ENCODE data around the gene FRS3. TPM values are rescaled to one million over a fixed set of nuclear protein-coding genes. Genes with fewer than 3 reads are reported as not detected.

Gene FRS3
- total and polyA plus RNA-seq, 2 of the 8 experiments (the other 6 are each of a cell fraction or from before 2014, with no cell fraction given), result 3.4 to 4.4 TPM

GRCh38 chr6:41811095-41811494, 31.4 kb upstream of the FRS3 start (continued):
- TF ChIP-seq ATF2 (IDR thresholded peaks at IDR 0.05; ENCODE audit: low read length), result no peak
- no peak for TF ChIP-seq KDM4A (IDR thresholded peaks at IDR 0.05; ENCODE audit: low read depth, low read length, severe bottlenecking)
- TF ChIP-seq SIRT6 (IDR thresholded peaks at IDR 0.05; ENCODE audit: low read length), result no peak
- no peak for TF ChIP-seq MAX (IDR thresholded peaks at IDR 0.05)
